Activated CD4-positive, alpha-beta T cell treated with anti-CD3 and anti-CD28 coated beads for 1 hour (primary cell): Measurements from ENCODE around the gene CALHM2.

Experiments used
- DNase-seq: peaks from one replicate; pipeline ENCODE4 v3.0.0-alpha.2; 2020

The CALHM2 gene

DNA sequence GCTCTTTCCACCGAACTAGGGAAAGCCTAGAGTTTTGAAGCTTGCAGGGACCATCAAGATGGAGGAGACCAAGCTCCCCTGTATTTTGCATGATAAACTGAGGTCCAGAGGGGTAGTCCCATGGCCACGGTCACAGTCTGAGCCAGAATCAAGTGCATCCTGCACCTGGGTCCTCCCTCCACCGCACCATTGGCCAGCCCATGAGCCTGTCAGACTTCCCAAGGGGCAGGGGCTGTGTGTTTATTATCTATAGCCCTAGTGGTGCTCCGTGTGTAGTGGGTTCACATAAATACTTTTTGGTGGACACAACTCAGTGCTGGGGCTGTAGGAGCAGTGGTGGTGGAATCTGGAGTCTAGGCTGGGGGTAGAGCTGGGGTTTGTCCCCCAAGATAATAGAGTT lies 23.3 kb upstream of the CALHM2 start:
- no peak for DNase-seq

DNA sequence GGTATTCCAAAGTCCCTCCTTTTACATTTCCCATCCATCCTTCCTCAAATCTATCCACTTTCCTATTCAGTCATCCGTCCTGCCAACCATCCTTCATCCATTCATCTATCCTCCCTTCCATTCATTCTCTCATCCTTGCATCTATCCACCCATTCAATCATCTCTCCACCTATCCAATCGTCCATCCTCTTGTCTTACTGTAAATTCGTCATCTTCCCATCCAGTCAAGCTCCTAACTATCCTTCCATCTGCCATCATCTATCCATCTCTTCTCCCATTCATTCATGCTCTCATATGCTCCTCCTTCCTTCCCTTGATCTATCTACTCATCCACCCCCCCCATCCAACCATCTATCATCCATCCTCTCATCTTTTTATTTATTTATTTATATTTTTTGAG lies 21.9 kb upstream of the CALHM2 start:
- no peak for DNase-seq

DNA sequence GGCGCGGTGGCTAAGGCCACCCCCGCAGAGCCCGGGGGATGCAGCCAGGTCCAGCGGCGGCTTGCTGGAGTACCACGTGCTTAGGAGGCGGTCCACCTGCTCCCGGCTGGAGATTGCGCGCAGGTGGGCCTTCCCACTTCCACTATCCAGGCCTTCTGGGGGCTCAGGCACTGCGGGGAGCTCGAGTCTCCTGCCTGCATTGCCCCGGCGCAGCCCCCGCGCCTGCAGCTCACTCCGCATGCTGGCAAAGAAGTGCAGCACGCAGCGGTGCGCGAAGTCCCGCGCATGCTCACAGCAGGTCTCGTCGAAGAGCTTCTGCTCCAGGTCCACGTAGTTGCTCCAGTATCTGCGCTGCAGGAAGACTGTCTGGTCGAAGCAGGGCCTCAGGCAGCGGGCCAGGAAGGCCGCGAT lies 21.1 kb upstream of the CALHM2 start:
- no peak for DNase-seq

DNA sequence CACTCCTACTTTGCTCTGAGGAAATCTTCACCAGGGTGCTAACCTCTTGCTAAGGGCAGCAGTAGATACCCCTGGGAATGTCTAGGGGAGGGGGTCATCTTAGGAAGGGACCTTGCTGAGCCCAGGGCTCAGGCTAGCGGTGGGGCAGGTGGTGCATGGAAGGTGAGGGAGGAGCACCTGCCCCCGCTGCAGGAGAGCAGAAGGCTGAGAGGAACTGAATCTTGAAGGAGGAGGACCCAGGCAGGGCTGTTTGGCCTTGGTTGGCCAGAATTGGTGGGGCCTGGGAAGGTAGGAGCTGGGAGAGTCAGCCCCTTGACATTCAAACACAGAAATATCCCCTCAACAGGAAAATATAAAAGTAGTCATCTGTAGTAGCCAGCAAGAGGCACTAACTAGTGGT lies 19.8 kb upstream of the CALHM2 start:
- no peak for DNase-seq

DNA sequence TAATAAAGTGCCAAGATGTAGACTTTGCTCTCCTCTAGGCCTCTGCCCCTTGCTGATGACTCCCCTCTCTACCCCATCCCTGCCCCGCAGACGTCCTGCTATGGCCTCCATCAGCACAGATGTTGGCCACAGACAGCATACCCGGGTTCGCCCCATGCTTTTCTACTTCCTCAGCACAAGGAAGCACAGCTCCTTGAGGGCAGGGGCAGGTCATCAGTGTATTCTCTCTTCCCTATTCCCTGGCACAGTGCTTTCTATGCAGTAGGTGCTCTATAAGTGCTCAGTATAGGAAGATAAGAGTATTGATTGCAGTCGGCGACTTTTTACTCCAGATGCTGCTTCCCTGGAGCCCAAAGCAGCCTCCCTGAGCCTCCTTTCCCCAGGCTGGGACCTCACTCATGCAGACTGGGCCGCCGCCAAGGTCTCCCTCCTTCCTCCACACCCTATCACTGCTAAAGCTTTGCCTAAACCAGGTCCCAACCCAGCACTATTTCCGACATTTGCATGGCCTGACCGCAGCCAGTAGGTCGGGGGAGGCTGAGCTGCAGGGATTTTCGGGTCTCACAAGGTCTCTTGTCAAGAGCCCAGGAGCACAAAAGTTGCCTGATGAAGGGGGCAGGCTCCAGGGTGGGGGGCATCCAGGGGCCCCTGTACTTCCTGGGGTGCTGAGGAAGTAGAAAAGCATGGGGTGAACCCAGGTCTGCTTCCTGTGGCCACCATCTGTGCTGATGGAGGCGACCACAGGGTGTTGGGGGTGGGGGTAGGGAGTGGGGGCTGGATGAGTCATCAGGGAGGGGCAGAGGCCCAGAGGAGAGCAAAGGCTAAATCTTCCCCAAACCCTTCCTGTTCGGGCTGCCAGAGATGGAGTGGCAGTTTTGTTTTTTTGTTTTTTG lies 18.8 kb upstream of the CALHM2 start:
- DNase-seq, result peak; percentile 27

DNA sequence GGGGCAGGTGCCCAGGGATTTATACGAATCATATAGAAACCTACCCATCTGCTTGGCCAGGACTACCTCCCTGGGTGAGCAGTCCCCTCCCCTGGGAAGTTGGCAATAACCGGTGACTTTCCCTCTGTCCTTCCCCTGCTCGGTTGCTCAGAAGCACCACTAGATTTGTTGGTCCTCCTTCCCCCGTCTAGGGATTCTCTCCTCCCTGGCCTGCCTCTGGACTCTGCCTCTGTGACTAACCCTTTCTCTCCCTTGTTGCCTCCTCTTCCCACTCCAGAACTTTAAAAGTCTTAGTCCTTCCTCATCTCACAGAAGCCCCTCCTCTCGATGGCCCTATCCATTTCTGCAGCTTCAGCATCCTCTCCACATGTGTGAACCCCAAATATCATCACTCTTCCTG lies 17.0 kb upstream of the CALHM2 start:
- no peak for DNase-seq

DNA sequence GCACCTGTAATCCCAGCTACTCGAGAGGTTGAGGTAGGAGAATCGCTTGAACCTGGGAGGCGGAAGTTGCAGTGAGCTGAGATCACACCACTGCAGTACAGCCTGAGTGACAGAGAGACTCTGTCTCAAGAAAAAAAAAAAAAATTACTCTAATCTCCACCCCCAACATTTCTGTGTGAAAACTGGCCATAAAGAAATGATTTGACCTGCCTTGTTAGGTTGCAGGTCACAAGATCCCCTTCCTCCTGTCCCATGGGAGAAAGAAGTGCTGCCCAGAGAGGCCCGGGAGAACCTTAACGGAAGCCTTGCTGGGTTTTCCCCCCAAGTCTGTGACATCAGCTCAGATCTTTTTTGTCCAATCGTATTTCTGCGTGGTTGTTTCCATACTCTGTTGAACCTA lies 15.2 kb upstream of the CALHM2 start:
- no peak for DNase-seq

DNA sequence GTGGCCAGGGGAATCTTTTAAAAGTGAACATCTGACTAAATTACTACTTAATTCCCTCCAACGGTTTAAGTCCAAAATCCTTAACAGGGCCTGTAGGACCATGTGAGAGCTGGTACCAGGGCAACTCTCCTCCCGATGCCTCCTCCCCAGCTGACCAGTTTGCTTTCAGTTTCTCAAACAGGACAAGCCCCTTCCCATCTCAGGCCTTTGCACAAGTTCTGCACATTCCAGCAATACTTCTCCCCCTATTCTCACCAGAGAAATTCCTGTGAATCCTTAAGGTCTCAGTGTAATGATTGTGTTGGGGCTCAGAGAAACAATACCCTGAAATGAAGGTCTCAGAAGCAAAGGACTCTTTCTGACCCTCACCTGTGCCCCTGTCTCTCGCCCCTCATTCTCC lies 14.6 kb upstream of the CALHM2 start:
- no peak for DNase-seq

DNA sequence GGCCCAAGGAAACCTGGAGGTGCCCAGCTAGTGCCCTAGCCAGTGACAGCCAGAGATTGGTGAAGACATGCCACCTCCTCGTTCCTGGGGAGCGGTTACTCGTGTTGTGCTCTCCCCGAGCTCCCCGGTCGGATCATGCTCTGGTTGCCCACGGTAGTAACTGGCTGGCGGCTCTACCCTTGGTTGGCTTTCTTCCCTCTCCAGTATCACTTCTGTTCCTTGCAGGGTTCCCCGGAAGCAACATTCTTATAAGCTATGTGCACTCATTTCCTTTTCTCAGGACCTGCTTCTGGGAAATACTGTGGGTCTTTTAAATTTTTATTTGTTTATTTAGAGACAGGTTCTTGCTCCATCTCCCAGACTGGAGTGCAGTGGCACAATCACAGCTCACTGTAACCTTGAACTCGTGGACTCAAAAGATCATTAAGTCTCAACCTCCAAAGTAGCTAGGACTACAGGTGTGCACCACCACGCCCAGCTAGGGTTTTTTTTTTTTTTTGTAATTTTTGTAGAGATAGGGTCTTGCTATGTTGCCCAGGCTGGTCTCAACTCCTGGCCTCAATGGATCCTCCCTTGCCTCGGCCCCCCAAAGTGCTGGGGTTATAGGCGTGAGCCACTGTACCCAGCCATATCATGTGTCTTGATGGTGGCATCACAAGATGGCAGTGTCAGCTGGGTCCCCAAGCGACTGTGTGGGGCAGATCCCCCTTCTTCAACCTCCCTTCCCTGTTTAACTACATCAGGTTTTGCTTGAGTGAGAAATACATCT lies 13.4 kb upstream of the CALHM2 start:
- DNase-seq, result no peak

DNA sequence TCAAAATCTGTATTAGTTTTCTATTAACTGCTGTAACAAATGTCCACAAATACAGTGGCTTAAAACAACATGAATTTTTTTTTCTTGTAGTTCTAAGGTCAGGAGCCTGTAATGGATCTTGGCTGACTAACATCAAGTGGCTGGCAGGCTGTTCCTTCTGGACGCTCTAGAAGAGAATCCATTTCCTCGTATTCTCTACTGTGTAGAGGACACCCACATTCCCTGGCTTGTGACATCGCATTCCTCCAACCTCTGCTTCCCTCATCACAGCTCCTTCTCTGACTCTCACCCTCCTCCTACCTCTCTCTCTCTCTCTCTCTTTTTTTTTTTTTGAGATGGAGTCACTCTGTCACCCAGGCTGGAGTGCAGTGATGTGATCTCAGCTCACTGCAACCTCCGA lies 11.3 kb upstream of the CALHM2 start:
- no peak for DNase-seq

DNA sequence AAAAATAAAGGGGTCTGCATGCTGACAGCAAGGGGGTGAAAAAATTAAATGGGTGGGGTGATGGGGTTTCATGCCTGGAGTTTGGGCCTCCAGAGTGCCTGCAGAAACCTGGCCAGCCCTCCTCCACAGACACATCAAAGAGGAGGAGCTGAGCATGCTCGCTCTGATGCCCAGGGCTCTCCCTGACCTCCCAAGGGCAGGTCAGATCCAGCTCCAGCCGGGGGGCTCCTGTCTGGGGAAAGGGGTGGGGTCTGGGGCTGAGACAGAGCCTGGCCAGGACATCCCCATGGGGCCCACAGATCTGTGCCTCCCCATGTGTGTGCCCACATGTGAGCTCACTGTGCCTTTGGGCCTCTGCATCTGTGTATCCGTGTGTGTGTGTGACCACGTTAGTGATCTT lies 7.4 kb upstream of the CALHM2 start:
- DNase-seq, result no peak

DNA sequence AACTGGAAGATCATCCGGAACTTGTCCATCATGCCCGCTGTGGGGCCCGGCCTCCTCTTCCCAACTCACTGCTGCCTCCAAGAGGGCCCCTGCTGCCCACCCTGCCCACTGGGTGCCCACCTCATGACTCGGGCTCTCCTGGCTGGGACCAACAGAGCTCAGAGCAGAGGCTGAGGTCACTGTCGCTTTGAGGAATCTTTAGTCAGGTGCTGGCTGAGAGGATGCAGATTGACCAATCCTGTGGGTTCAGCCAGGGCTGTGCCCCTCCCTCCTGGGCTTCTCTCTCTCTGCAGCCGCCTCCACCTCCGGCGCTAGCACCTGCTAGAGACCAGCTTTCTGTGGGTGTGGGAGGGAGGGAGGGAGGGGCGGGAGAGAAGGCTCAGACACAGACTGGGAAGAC lies 6.5 kb upstream of the CALHM2 start, which contains the start of gene CALHM1:
Gene CALHM1, minus strand, starts transcription at position 181 of the 400 bp plus-strand sequence. Its CDS starts 149 bp downstream, at position 32.
- no peak for DNase-seq

DNA sequence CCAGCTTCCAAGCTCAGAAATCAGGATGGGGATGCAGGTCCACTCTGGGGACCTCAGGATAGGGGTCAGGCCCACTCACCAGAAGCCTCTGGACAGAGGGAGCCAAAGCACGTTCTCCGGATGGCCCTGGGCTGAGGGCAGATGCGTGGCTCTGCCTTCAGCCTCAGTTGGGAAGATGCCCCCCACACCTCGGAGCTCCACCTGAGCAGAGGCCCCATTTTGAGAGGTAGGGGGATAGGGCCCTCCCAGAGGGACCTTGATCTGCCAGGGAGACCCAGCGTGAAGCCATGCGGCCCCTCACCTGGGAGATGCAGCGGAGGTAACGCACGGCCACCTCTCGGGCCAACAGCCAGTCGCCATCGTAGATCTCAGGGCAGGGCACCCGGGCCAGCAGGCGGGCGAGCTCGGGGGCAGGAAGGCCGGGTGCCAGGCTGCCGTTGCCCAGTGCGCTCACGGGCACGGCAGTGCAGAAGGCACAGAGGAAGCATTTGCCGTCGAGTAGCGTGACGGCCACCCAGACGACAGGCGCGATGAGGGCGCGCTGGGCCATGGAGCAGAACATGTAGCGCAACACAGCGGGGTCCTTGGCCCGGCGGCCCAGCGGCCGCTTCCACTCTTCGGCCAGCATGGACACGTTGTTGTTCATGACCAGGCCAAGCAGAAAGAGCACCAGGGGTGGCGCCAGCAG lies 5.9 kb upstream of the CALHM2 start:
- no peak for DNase-seq

DNA sequence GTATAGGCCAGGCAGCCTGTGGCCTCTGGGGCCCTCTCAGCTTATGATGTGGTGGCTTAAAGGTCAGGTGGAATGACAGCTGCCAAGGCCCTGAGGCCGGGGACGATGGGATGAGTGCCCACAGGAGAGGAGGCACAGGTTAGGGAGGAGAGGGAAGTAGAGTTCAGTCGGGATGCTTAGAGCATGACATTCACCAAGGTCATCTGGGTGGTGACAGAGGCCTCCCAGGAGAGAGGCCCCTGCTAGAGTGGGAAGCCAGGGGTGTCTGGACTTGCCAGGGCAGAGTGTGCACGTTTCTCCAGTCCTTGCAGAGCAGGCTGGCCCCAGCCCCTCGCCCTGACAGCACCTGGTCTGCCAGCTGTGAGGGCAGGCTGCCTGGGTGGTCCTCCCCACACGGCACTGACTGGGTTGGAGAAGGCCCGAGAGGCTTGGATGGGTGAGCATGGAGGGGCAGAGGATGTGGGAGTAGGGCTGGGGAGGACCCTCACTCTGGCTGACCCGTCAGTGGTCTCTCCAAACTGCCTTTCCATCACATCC lies 5.1 kb upstream of the CALHM2 start:
- no peak for DNase-seq

DNA sequence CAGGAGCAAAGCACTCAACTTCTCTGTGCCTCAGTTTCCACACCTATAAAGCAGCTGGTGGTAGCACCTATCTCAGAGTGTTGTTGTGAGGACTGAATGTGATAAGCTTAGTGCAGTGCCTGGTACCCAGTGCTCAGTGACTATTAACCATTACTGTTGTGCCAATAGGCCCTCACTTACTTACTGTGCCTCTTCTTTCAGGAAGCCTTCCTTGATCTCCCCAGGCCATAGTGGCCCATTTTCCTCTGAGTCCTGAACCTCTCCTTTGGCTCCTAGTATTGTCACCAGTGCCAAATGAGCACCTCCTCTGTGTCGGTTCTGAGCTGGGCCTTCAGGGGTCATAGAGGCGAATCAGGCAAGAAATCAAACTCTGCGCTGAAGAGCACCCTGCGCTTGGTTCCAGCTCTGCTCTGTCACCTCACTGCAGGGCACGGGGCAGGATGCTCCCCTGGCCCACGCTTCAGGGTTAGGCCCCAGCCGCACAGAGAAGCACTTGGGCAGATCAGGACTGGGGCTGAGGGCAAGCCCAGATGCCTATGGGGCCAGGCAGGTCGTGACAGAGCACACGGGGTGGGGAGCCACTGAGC lies 4.0 kb upstream of the CALHM2 start:
- no peak for DNase-seq

DNA sequence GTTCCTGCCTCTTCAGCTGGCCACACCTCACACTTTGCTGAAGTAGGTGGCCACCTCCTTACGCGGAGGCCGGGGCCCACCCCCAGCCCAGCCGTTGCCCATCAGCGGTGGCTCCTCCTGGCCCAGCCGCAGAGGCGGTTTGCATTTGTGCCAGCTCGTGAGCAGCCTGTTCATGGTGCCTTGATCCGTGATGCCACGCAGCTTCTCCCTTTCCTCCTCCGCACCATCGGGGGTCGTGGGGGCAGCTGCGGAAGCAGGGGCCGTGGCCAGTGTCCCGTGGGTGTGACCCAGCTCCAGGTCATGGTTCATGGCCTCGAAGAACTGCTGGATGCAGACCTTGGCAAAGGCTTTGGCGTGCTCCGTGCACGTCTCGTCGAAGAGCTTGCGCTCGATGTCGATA lies 3.1 kb upstream of the CALHM2 start:
- DNase-seq, result no peak

DNA sequence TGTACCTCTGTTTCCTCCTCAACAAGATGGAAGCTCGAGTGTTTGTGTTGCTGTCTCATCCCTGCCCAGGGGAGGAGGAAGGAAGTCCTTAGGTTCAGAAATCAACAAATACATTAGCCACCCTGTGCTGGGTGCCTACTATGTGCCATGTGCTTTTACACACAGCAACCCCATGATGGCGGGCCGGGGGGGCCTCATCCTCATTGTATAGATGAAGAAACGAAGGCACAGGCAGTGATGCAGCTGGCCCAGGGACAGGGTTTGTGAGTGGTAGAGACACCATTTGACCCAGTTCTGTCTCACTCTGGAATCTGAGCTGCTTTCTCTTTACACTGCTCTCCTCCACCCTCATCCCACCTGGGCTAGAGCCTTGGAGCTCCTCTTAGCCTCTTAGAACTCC lies 1.9 kb upstream of the CALHM2 start:
- DNase-seq, result no peak

DNA sequence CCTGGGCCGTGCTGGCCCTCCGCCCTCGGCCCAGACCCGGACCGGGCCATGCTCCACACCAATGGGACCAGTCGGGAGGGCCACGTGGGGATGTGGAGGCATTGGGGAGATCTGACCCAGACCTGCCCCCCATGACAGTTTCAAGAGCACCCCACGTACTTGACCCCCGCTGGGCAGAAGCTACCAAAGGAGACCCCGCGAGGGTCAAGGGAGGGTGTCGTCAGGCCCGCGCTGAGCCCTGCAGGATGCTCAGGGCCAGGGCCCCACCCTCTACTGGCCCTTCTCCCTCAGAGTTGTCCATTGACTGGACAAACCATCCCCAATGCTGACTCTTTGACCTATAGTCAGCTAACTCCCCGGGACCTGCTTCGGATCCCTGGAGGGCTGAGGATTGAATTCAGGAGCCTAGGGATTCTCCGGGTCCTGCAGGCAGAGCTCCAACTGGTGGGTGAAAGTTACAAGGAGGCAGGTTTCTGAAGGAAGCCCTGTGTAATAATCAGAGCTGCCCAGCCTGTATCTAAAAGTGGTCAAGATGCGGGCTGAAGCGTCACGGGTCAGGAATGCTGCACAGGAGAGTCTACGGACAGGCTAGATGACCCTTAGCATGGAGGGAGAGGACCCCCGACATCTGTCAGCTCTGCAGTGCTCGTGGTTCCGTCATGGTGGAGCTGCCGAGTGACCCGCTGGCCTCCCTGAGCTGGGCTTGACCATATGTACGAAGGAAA lies 498 bp upstream of the CALHM2 start:
- no peak for DNase-seq

DNA sequence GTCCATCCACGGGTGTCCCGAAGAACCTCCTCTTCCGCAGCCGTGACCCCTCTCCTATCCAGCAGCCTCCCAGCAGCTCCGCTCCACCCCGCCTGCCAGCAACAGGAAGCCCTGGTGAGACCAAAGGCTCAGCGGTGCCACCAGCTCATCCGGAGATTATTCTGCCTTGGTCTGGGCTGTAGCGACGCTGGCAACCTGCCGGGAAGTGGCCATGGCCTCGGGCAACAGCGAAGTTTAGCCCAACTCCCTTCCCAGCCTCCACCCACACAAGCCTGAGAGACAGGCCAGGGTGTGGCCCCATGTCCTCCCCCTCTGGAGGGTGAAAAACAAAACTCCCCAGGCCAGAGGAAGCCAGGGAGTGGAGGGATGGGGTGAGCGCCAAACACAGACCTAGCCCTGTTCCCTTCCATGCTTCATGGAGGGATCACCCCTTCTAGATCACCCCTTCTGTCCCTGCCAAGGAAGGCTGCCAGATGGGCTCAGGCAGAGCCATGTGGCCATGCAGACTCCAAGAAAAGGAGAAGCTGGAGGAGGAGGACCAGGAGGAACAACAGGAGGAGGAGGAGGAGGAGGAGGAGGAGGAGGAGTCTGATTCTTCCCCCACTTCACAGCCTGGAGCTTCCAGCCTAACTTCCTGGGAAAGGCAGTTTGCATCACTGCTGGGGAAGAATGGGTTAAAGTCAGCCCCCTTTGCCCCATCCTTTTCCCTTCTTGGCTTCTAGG lies 918 bp downstream of the CALHM2 start:
- DNase-seq, result peak; percentile 32

DNA sequence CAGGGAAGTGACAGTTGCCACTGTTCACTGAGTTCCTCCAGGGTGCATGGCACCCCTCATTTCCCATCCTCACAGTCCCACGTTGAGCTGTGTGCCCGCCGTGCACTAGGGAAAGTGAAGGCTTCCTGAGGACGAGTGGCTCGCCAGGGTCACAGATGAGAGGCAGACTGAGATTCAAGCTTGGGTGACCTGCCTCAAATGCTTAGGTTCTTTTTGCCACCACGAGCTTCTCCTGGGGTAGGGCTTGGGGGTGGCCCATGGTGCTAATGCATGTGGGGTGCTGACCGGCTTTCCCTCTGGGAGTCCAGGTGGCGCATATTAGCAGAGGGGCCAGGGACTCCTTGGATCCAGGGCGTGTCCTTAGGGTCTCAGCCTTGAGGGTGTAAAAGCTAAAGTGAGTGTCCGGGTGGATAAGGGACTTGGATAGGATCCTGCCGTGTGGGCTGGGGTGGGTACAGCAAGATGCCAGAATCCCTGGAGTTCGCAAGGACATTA lies 1.9 kb downstream of the CALHM2 start:
- DNase-seq, result no peak
